GM12878 (cell line): Measurements from ENCODE around the gene ISCU. TPM values are rescaled to one million over a fixed set of nuclear protein-coding genes. Genes with fewer than 3 reads are reported as not detected.
A peak's percentile ranks its signal among the peaks of the same experiment; 100 is the strongest.

Experiments
- ATAC-seq: fragments of 200-7000 bp; cut with Tn5 transposase; 3 replicates; pipeline ENCODE4 v1.9.1; 2020; ENCODE audit warnings: mild to moderate bottlenecking, moderate library complexity
- BruUV-seq: library from RNA; stranded (reverse); fragments of 400-500 nt; replicated peaks from 2 replicates; lab custom pipeline; 2021; lab: Mats Ljungman, UMichigan
- CTCF ChIA-PET: fragments of 300-600 bp; sonication (Branson Sonifier 250); formaldehyde crosslinking; extraction: SDS; loops from one replicate; lab custom pipeline; 2021; ENCODE audit warnings: inconsistent platforms; lab: Yijun Ruan, JAX
- POLR2A ChIA-PET: fragments of 350-600 bp; formaldehyde crosslinking; extraction: SDS; loops from one replicate; lab custom pipeline; 2021; ENCODE audit warnings: inconsistent platforms; lab: Charles Lee
- RAD21 ChIA-PET: fragments of 300-600 bp; sonication (Branson Sonifier 250); formaldehyde crosslinking; loops from one replicate; lab custom pipeline; 2023; ENCODE audit warnings: antibody characterized with exemption; ENCODE audit not compliant: unreplicated experiment; lab: Charles Lee
- SMC1A ChIA-PET: fragments of 300-600 bp; sonication (Branson Sonifier 250); formaldehyde crosslinking; loops from one replicate; lab custom pipeline; 2023; ENCODE audit not compliant: unreplicated experiment, uncharacterized antibody; lab: Charles Lee
- DNase-seq: peaks from one replicate; pipeline ENCODE4 v3.0.0-alpha.2; 2011; ENCODE audit warnings: low read depth, low spot score
- FAIRE-seq: peaks from 3 replicates; lab custom pipeline; 2011; peaks lifted over from hg19 to GRCh38; lab: Jason Lieb, UNC
- H2AFZ ChIP-seq: 2 replicates; pipeline ENCODE4 v1.6.0; 2011; ENCODE audit warnings: low read depth, low read length, control low read depth; ENCODE audit not compliant: control insufficient read depth
- H3K27ac ChIP-seq: 2 replicates; pipeline ENCODE4 v1.5.1; 2011; ENCODE audit warnings: control low read depth; ENCODE audit not compliant: control insufficient read depth, insufficient read depth
- H3K27me3 ChIP-seq, 2 experiments: replicated peaks in 1 of 2; 2 replicates each; pipeline versions ENCODE4 v1.6.0 to v1.6.1; 2011; ENCODE audit warnings: low read length in 1 of 2; ENCODE audit not compliant: control insufficient read depth in 2 of 2, insufficient read depth in 2 of 2
- H3K36me3 ChIP-seq, 2 experiments: 2 replicates each; pipeline ENCODE4 v1.5.1; 2011; ENCODE audit warnings: low read length in 1 of 2; ENCODE audit not compliant: control insufficient read depth in 2 of 2, insufficient read depth in 2 of 2
- H3K4me1 ChIP-seq: 2 replicates; pipeline ENCODE4 v1.6.1; 2011; ENCODE audit warnings: mild to moderate bottlenecking, low read length, moderate library complexity, mixed read lengths; ENCODE audit not compliant: control insufficient read depth, insufficient read depth
- H3K4me2 ChIP-seq: 2 replicates; pipeline ENCODE4 v1.6.0; 2011; ENCODE audit warnings: control low read depth; ENCODE audit not compliant: control insufficient read depth, insufficient read depth
- H3K4me3 ChIP-seq: fragments of 200-600 bp; sonication (generic); 2 replicates; pipeline ENCODE4 v1.5.1; 2016
- H3K79me2 ChIP-seq: 2 replicates; pipeline ENCODE4 v1.6.0; 2011; ENCODE audit warnings: low read length; ENCODE audit not compliant: control insufficient read depth, insufficient read depth
- H3K9ac ChIP-seq: 2 replicates; pipeline ENCODE4 v1.8.0; 2011; ENCODE audit warnings: low read length, control low read depth, mixed read lengths; ENCODE audit not compliant: control insufficient read depth, insufficient read depth
- H3K9me3 ChIP-seq: replicated peaks from 3 replicates; pipeline ENCODE4 v1.5.1; 2011; ENCODE audit warnings: mild to moderate bottlenecking, low read length; ENCODE audit not compliant: control insufficient read depth, insufficient read depth
- H4K20me1 ChIP-seq: 2 replicates; pipeline ENCODE4 v1.6.0; 2011; ENCODE audit not compliant: control insufficient read depth, insufficient read depth
- CBX5 ChIP-seq: sonication (generic); IDR thresholded peaks from 2 replicates; pipeline ENCODE4 v1.6.1; 2016; ENCODE audit warnings: low read depth, moderate library complexity, mild to moderate bottlenecking, inconsistent platforms
- ESRRA ChIP-seq: IDR thresholded peaks from 2 replicates; pipeline ENCODE4 v1.6.1; 2012; ENCODE audit warnings: mild to moderate bottlenecking, low read length, improper control_type of control experiment
- FOXK2 ChIP-seq: fragments of 450-650 bp; IDR thresholded peaks from 2 replicates; pipeline ENCODE4 v1.6.1; 2017; ENCODE audit warnings: mild to moderate bottlenecking, moderate library complexity
- HDAC2 ChIP-seq: fragments of 200-600 bp; sonication (generic); IDR thresholded peaks from 2 replicates; pipeline ENCODE4 v1.6.1; 2017
- IKZF1 ChIP-seq: fragments of 450-650 bp; conservative IDR thresholded peaks from 2 replicates; pipeline ENCODE4 v1.6.1; 2017; ENCODE audit warnings: antibody characterized with exemption, mild to moderate bottlenecking
- MEF2B ChIP-seq: fragments of 450-650 bp; IDR thresholded peaks from 2 replicates; pipeline ENCODE4 v1.6.1; 2018; ENCODE audit warnings: mild to moderate bottlenecking, moderate library complexity; ENCODE audit not compliant: partially characterized antibody, poor library complexity, severe bottlenecking
- NFYB ChIP-seq: IDR thresholded peaks from 2 replicates; pipeline ENCODE4 v1.6.1; 2011; ENCODE audit warnings: low read depth, mild to moderate bottlenecking, low read length, improper control_type of control experiment, moderate library complexity; ENCODE audit not compliant: insufficient read depth
- RAD51 ChIP-seq: fragments of 450-650 bp; IDR thresholded peaks from 2 replicates; pipeline ENCODE4 v1.6.1; 2016; ENCODE audit warnings: moderate library complexity, mild to moderate bottlenecking, inconsistent platforms
- SIX5 ChIP-seq: IDR thresholded peaks from 2 replicates; pipeline ENCODE4 v1.6.1; 2011; ENCODE audit warnings: mild to moderate bottlenecking, low read depth, low read length, moderate library complexity; ENCODE audit not compliant: severe bottlenecking
- STAT3 ChIP-seq: IDR thresholded peaks from 2 replicates; pipeline ENCODE4 v1.6.1; 2011; ENCODE audit warnings: low read depth, low read length, improper control_type of control experiment
- SUPT20H ChIP-seq: IDR thresholded peaks from 2 replicates; pipeline ENCODE4 v1.6.1; 2011; ENCODE audit warnings: low read depth, mild to moderate bottlenecking, low read length, moderate library complexity, borderline replicate concordance; ENCODE audit not compliant: control insufficient read depth
- TBL1XR1 ChIP-seq: IDR thresholded peaks from 2 replicates; pipeline ENCODE4 v1.6.1; 2012; ENCODE audit warnings: low read depth, low read length, improper control_type of control experiment
- YY1 ChIP-seq: IDR thresholded peaks from 2 replicates; pipeline ENCODE4 v1.6.1; 2011; ENCODE audit warnings: low read depth, mild to moderate bottlenecking, low read length
- WGBS: methylation state at CpG from one replicate; pipeline ENCODE4 v1.1.6; 2016; ENCODE audit warnings: low lambda C conversion rate; ENCODE audit not compliant: insufficient replicate concordance, insufficient coverage; ENCODE audit errors: missing lambda C conversion rate; 5-methylcytosine and 5-hydroxymethylcytosine counted together
- in situ Hi-C: fragments of 300-500 bp; cut with MboI; formaldehyde crosslinking; loops from 9 replicates; pipeline ENCODE4 v1.14.3; 2018; ENCODE audit warnings: mixed read lengths
- intact Hi-C: fragments of 100-400 bp; cut with micrococcal nuclease; formaldehyde crosslinking; loops from one replicate; pipeline ENCODE4 v1.14.2; 2022; ENCODE audit not compliant: unreplicated experiment
- polyA plus RNA-seq, 11 experiments: library from polyadenylated mRNA; depleted of rRNA in 4 of 11; unstranded in 6 of 11; stranded (reverse) in 5 of 11; fragments of >200 nt; fragmentation: Nextera tagmentation in 4 of 11; fragmentation: Illumina TruSeq in 1 of 11; extraction: Ambion mirVana in 4 of 11; extraction: Trizol in 1 of 11; gene quantifications; 1 replicate in 1 of 11; 2 replicates in 10 of 11; pipeline versions ENCODE4 v1.2.1 to v1.2.3, GENCODE V29; 2011 to 2016; ENCODE audit warnings: inconsistent platforms in 2 of 11, missing spikeins in 2 of 11, low read depth in 1 of 11
- total RNA-seq, 4 experiments: library from RNA; depleted of rRNA in 3 of 4; stranded (reverse); fragments of >200 nt in 3 of 4; fragmentation: Illumina TruSeq in 1 of 4; extraction: Trizol in 1 of 4; gene quantifications; 2 replicates each; pipeline versions ENCODE4 v1.2.1 to v1.2.3, GENCODE V29; 2013 to 2021
- TF ChIP-seq, protein P1 (sequence below): fragments of 450-650 bp; IDR thresholded peaks from 2 replicates; pipeline ENCODE4 v1.6.1; 2017; ENCODE audit warnings: mild to moderate bottlenecking, moderate library complexity
- TF ChIP-seq, protein P2 (sequence below): IDR thresholded peaks from 2 replicates; pipeline ENCODE4 v1.6.1; 2011; ENCODE audit warnings: mild to moderate bottlenecking, low read depth, low read length, moderate library complexity; ENCODE audit not compliant: insufficient replicate concordance
- TF ChIP-seq, protein P3 (sequence below): IDR thresholded peaks from 2 replicates; pipeline ENCODE4 v1.6.1; 2011; ENCODE audit warnings: borderline replicate concordance, low read depth, mild to moderate bottlenecking, moderate library complexity, low read length; ENCODE audit not compliant: insufficient read depth, poor library complexity, severe bottlenecking

Gene ISCU
- total and polyA plus RNA-seq, 10 of the 15 experiments (the other 5 are each of a cell fraction or from before 2014, with no cell fraction given): 32.8 to 260 (median 127) TPM

DNA sequence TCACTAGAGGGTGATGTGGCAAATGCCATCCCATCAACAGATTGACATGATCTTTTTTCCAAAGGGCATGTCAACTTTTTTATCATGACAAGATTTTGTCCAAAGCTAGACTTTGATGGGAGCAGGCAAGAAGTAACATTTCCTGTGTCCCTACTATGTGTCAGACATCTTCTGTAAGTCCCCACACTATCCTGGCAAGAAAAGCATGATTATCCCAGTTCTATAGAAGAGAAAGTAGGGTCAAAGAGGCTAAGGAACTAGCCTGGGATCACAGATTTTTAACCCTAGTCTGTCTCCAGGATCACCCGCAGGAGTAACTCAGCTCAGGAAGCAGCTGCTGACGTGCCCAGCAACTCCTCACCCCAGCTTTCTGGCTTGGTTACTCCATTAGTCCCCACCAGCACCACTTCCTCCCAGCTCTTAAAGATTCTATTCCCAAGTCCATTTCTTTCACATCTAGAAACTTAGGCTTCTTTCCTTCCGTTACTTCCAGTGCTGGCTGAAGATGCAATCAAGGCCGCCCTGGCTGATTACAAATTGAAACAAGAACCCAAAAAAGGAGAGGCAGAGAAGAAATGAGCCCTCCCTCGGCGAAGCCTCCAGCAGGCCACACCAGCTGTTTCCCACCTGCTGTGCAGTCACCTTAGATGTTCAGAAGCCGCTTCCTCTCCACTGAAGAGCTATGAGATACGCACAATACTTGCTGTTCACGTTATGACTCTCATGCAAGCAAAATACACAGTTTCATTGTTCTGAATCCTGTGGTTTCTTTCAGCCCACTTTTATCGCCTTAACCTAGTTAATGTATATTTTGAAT is 6.2 kb downstream of the ISCU start:
- H3K9ac ChIP-seq: peak overlapping the region; percentile 90
- intact Hi-C loops: loop anchor here (1.0 kb wide), 2 partner anchors 49 to 67 kb away; no protein-coding TSS in a partner anchor
- no peaks in the 10 kb centered on the region for H3K9me3 ChIP-seq
- DNase-seq (peak; percentile 99), FAIRE-seq (peak; percentile 93), ATAC-seq (peak; percentile 67)
- peaks cover 89% of the 10 kb centered on the region for H3K4me1 ChIP-seq
- H3K4me3 ChIP-seq: peak overlapping the region; percentile 36
- ChIA-PET RAD21 (interaction anchor here (0.7 to 23.0 kb wide), 18 partner anchors 9 to 382 kb away, joined by 3 to 633 read pairs (median 8); partner anchors contain the start of genes FICD and SELPLG), POLR2A (interaction anchor here (0.6 to 14.2 kb wide), 15 partner anchors 9 to 282 kb away, joined by 3 to 211 read pairs (median 4); partner anchors contain the start of gene SELPLG), CTCF (interaction anchor here (1.0 to 21.5 kb wide), 15 partner anchors 9 to 527 kb away, joined by 3 to 866 read pairs (median 4); partner anchors contain the start of gene SELPLG), SMC1A (interaction anchor here (0.6 to 26.5 kb wide), 21 partner anchors 7 to 384 kb away, joined by 3 to 718 read pairs (median 4); partner anchors contain the start of gene SELPLG)
- peak overlapping the region; percentile 100 for H3K27ac ChIP-seq
- in situ Hi-C loops: loop anchor here (5.0 kb wide), 4 partner anchors 49 to 524 kb away; partner anchors contain the start of gene ALKBH2
- no TSS peak for BruUV-seq
- H3K36me3 ChIP-seq: peaks cover 6 to 24% of the 10 kb centered on the region in 2 experiments
- H2AFZ ChIP-seq: no peak overlapping the region
- peak overlapping the region; percentile 79 for H3K4me2 ChIP-seq
- H3K79me2 ChIP-seq: peaks cover 31% of the 10 kb centered on the region
- H3K27me3 ChIP-seq: no peaks in the 10 kb centered on the region
- 2% methylated on average over 10 of the region's 10 CpGs for WGBS
- no peaks in the 10 kb centered on the region for H4K20me1 ChIP-seq
- TF ChIP-seq, protein P1, sequence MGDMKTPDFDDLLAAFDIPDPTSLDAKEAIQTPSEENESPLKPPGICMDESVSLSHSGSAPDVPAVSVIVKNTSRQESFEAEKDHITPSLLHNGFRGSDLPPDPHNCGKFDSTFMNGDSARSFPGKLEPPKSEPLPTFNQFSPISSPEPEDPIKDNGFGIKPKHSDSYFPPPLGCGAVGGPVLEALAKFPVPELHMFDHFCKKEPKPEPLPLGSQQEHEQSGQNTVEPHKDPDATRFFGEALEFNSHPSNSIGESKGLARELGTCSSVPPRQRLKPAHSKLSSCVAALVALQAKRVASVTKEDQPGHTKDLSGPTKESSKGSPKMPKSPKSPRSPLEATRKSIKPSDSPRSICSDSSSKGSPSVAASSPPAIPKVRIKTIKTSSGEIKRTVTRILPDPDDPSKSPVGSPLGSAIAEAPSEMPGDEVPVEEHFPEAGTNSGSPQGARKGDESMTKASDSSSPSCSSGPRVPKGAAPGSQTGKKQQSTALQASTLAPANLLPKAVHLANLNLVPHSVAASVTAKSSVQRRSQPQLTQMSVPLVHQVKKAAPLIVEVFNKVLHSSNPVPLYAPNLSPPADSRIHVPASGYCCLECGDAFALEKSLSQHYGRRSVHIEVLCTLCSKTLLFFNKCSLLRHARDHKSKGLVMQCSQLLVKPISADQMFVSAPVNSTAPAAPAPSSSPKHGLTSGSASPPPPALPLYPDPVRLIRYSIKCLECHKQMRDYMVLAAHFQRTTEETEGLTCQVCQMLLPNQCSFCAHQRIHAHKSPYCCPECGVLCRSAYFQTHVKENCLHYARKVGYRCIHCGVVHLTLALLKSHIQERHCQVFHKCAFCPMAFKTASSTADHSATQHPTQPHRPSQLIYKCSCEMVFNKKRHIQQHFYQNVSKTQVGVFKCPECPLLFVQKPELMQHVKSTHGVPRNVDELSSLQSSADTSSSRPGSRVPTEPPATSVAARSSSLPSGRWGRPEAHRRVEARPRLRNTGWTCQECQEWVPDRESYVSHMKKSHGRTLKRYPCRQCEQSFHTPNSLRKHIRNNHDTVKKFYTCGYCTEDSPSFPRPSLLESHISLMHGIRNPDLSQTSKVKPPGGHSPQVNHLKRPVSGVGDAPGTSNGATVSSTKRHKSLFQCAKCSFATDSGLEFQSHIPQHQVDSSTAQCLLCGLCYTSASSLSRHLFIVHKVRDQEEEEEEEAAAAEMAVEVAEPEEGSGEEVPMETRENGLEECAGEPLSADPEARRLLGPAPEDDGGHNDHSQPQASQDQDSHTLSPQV: peak; percentile 91
- TF ChIP-seq SUPT20H (no peak), YY1 (no peak), FOXK2 (no peak), TBL1XR1 (peak; percentile 96), RAD51 (peak; percentile 70), SIX5 (peak; percentile 8), ESRRA (no peak), IKZF1 (peak; percentile 92), STAT3 (peak; percentile 95), NFYB (no peak), HDAC2 (no peak), MEF2B (peak; percentile 91), CBX5 (no peak)
- TF ChIP-seq, protein P2, sequence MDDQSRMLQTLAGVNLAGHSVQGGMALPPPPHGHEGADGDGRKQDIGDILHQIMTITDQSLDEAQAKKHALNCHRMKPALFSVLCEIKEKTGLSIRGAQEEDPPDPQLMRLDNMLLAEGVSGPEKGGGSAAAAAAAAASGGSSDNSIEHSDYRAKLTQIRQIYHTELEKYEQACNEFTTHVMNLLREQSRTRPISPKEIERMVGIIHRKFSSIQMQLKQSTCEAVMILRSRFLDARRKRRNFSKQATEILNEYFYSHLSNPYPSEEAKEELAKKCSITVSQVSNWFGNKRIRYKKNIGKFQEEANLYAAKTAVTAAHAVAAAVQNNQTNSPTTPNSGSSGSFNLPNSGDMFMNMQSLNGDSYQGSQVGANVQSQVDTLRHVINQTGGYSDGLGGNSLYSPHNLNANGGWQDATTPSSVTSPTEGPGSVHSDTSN: peak; percentile 70
- TF ChIP-seq, protein P3, sequence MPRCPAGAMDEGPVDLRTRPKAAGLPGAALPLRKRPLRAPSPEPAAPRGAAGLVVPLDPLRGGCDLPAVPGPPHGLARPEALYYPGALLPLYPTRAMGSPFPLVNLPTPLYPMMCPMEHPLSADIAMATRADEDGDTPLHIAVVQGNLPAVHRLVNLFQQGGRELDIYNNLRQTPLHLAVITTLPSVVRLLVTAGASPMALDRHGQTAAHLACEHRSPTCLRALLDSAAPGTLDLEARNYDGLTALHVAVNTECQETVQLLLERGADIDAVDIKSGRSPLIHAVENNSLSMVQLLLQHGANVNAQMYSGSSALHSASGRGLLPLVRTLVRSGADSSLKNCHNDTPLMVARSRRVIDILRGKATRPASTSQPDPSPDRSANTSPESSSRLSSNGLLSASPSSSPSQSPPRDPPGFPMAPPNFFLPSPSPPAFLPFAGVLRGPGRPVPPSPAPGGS: peak; percentile 89
